Keratinocyte (primary cell): ENCODE results near the gene PEA15. TPM values are rescaled to one million over a fixed set of nuclear protein-coding genes. Genes with fewer than 3 reads are reported as not detected.

ENCODE experiments used
- DNase-seq: peaks from one replicate; pipeline ENCODE4 v3.0.0-alpha.2; 2011; ENCODE audit warnings: low read depth, missing footprints, low spot score
- FAIRE-seq: peaks from 2 replicates; lab custom pipeline; 2011; peaks lifted over from hg19 to GRCh38; lab: Jason Lieb, UNC
- H2AFZ ChIP-seq: 2 replicates; pipeline ENCODE4 v1.6.0; 2012; ENCODE audit warnings: low read length, control low read depth, inconsistent platforms; ENCODE audit not compliant: control insufficient read depth
- H3K27ac ChIP-seq: 2 replicates; pipeline ENCODE4 v1.5.1; 2011; ENCODE audit warnings: low read length; ENCODE audit not compliant: control insufficient read depth, insufficient read depth
- H3K27me3 ChIP-seq: 3 replicates; pipeline ENCODE4 v1.6.0; 2011; ENCODE audit warnings: low read length; ENCODE audit not compliant: control insufficient read depth, insufficient read depth; ENCODE audit errors: extremely low read depth
- H3K36me3 ChIP-seq, 2 experiments: 2 replicates in 1 of 2; 3 replicates in 1 of 2; pipeline ENCODE4 v1.5.1; 2011; ENCODE audit warnings: low read length in 2 of 2, mild to moderate bottlenecking in 1 of 2; ENCODE audit not compliant: control insufficient read depth in 2 of 2, insufficient read depth in 2 of 2; ENCODE audit errors: extremely low read depth in 1 of 2
- H3K4me1 ChIP-seq: 3 replicates; pipeline ENCODE4 v1.5.1; 2011; ENCODE audit warnings: low read length; ENCODE audit not compliant: control insufficient read depth, insufficient read depth; ENCODE audit errors: extremely low read depth
- H3K4me2 ChIP-seq: 3 replicates; pipeline ENCODE4 v1.6.0; 2011; ENCODE audit warnings: low read depth, low read length; ENCODE audit not compliant: control insufficient read depth, insufficient read depth; ENCODE audit errors: extremely low read depth
- H3K4me3 ChIP-seq, 3 experiments: fragments of 200-600 bp in 1 of 3; sonication (generic) in 1 of 3; 2 replicates in 2 of 3; 3 replicates in 1 of 3; pipeline ENCODE4 v1.5.1; 2011 to 2016; ENCODE audit warnings: low read length in 3 of 3, mild to moderate bottlenecking in 3 of 3, control low read depth in 2 of 3, inconsistent platforms in 1 of 3, low read depth in 1 of 3, mixed read lengths in 1 of 3, mixed run types in 1 of 3, moderate library complexity in 1 of 3; ENCODE audit not compliant: control insufficient read depth in 2 of 3, insufficient read depth in 2 of 3; ENCODE audit errors: extremely low read depth in 1 of 3
- H3K79me2 ChIP-seq: 2 replicates; pipeline ENCODE4 v1.6.0; 2012; ENCODE audit warnings: low read length; ENCODE audit not compliant: control insufficient read depth, insufficient read depth
- H3K9ac ChIP-seq: 3 replicates; pipeline ENCODE4 v1.6.0; 2011; ENCODE audit warnings: low read length; ENCODE audit not compliant: control insufficient read depth, insufficient read depth; ENCODE audit errors: extremely low read depth
- H3K9me1 ChIP-seq: 3 replicates; pipeline ENCODE4 v1.6.0; 2011; ENCODE audit warnings: low read length; ENCODE audit not compliant: control insufficient read depth, insufficient read depth; ENCODE audit errors: extremely low read depth
- H3K9me3 ChIP-seq: 2 replicates; pipeline ENCODE4 v1.5.1; 2012; ENCODE audit warnings: low read depth, low read length; ENCODE audit not compliant: control insufficient read depth
- H4K20me1 ChIP-seq: 3 replicates; pipeline ENCODE4 v1.6.0; 2011; ENCODE audit warnings: low read length; ENCODE audit not compliant: control insufficient read depth, insufficient read depth; ENCODE audit errors: extremely low read depth
- CTCF ChIP-seq, 3 experiments: IDR thresholded peaks in 1 of 3; conservative IDR thresholded peaks in 1 of 3; optimal IDR thresholded peaks in 1 of 3; 2 replicates in 2 of 3; 3 replicates in 1 of 3; pipeline versions ENCODE3 to v1.5.1; 2011; ENCODE audit warnings: low read length in 3 of 3, mild to moderate bottlenecking in 3 of 3, moderate library complexity in 2 of 3, control low read depth in 1 of 3, inconsistent platforms in 1 of 3; ENCODE audit not compliant: insufficient read depth in 2 of 3; ENCODE audit errors: extremely low read depth in 1 of 3
- EZH2 ChIP-seq: IDR thresholded peaks from one replicate; pipeline ENCODE4 v1.6.1; 2012; ENCODE audit warnings: inconsistent platforms, mild to moderate bottlenecking, low read length, moderate library complexity
- dilution Hi-C: fragments of 300-500 bp; cut with MboI; formaldehyde crosslinking; loops from one replicate; pipeline ENCODE4 v1.7.0; 2020; ENCODE audit warnings: low sequenced_read_pairs; ENCODE audit not compliant: extremely low pct_ligation_motif_present
- polyA plus RNA-seq, 5 experiments: library from polyadenylated mRNA; depleted of rRNA in 3 of 5; stranded (reverse) in 3 of 5; stranded (forward) in 1 of 5; unstranded in 1 of 5; fragments of >200 nt; gene quantifications; 1 replicate in 1 of 5; 2 replicates in 3 of 5; 3 replicates in 1 of 5; pipeline versions ENCODE4 v1.2.1 to v1.2.3, GENCODE V29; 2011 to 2012; ENCODE audit warnings: missing spikeins in 2 of 5, low read depth in 1 of 5, low replicate concordance in 1 of 5

The PEA15 gene
- polyA plus RNA-seq, 1 donor (not counting 4 experiments of a cell fraction or from before 2014, with no cell fraction given), result 367 TPM

- no peak overlapping the region for H3K9ac ChIP-seq
- peaks cover 39% of the 10 kb centered on the region for H3K4me1 ChIP-seq
- H3K27me3 ChIP-seq, result no peaks in the 10 kb centered on the region
- no peak overlapping the region for H2AFZ ChIP-seq
- peaks cover 3% of the 10 kb centered on the region for H3K79me2 ChIP-seq
- no peak overlapping the region for H3K4me3 ChIP-seq
- H3K27ac ChIP-seq, result peak overlapping the region; percentile 16
- DNase-seq, result no peak
- dilution Hi-C loops, result no loop called here
- H3K36me3 ChIP-seq, result peaks cover 39 to 47% of the 10 kb centered on the region in 2 experiments
- no peaks in the 10 kb centered on the region for H4K20me1 ChIP-seq
- H3K4me2 ChIP-seq, result no peak overlapping the region
- TF ChIP-seq CTCF (optimal IDR thresholded peaks at IDR 0.05 in 1 of 3, IDR thresholded peaks at IDR 0.05 in 1 of 3, conservative IDR thresholded peaks at IDR 0.05 in 1 of 3; ENCODE audit: extremely low read depth in 1 of 3, insufficient read depth in 2 of 3, low read length in 3 of 3) (no peak), EZH2 (no peak)
- H3K9me3 ChIP-seq, result no peaks in the 10 kb centered on the region
- peaks cover 3% of the 10 kb centered on the region for H3K9me1 ChIP-seq
- FAIRE-seq, result peak; percentile 13
These were observed 11.1 kb downstream of the PEA15 start for GRCh38 chr1:160216301-160216700.

GRCh38 chr1:160217481-160218051 lies 12.4 kb downstream of the PEA15 start:
- no peaks in the 10 kb centered on the region for H4K20me1 ChIP-seq
- DNase-seq (no peak), FAIRE-seq (peak; percentile 57)
- peaks cover 37 to 44% of the 10 kb centered on the region in 2 experiments for H3K36me3 ChIP-seq
- H3K4me1 ChIP-seq, result peaks cover 39% of the 10 kb centered on the region
- H3K9me1 ChIP-seq, result peaks cover 3% of the 10 kb centered on the region
- no peaks in the 10 kb centered on the region for H3K9me3 ChIP-seq
- peak overlapping the region; percentile 76 for H3K27ac ChIP-seq
- dilution Hi-C loops, result no loop called here
- peak overlapping the region in 1 of 3 experiments; percentile 9 for H3K4me3 ChIP-seq
- H3K27me3 ChIP-seq, result no peaks in the 10 kb centered on the region
- no peaks in the 10 kb centered on the region for H3K79me2 ChIP-seq
- no peak overlapping the region for H2AFZ ChIP-seq
- H3K4me2 ChIP-seq, result peak overlapping the region; percentile 48
- peak overlapping the region; percentile 53 for H3K9ac ChIP-seq
- no peak for TF ChIP-seq EZH2
- TF ChIP-seq CTCF (optimal IDR thresholded peaks at IDR 0.05 in 1 of 3, IDR thresholded peaks at IDR 0.05 in 1 of 3, conservative IDR thresholded peaks at IDR 0.05 in 1 of 3; ENCODE audit: extremely low read depth in 1 of 3, insufficient read depth in 2 of 3, low read length in 3 of 3), result no peak
